ENCODE results near the gene MOSPD3.

The MOSPD3 gene

DNA sequence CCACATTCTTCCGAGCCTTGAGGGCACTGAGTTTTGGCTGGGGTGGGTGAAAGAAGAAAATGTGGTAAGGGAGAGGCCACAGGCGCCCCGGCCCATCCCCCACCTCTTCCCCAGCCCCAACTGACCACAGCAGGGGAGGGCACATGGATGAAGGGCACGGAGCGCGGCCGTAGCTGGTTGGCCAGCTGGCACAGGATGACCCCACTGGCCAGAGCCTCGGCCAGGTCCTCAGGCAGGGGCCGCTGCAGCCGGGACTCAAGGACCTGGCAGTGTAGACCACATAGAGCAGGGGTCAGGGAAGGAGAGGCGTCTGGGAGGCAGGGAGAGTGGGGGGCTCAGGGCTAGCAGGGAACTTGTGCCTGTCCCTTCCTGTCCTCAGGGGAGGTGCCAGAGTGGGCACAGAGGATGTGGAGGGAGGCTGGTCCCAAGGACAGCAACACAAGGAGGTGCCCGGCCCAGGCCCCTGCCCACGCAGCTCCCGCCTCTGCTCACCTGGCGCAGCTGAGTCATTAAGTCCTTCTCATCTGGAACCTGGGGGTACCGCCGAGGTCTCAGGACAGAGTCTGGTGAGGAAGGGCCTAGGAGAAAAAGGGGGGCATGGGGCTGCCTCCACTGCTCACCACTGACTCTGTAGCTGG is 36.5 kb upstream of the MOSPD3 start:
- no peak for DNase-seq

DNA sequence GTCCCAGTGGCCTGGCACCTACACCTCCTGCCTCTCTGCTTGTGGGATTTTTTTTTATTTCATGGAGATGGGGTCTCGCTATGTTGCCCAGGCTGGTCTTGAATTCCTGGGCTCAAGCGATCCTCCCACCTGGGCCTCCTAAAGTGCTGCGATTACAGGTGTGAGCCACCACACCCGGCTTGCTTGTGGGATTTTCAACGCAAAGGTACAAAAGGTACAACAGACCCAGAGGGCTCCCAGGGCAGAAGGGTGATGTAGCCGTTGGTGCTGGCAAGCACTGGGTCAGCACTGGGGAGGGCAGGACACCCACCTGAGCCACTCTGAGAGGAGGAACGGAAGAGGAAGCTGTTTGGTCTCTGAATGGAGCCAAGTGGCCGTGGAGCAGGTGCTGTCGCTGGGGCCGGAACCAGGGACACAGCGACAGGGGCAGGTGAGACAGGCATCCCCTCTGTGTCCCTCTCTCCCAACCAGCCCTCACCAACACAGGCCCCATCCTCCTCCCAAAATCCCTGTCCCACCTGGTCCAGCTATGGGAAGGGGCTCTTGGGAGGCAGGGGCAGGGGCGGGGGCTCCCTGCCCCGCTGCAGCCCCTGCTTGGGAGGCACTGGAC is 35.9 kb upstream of the MOSPD3 start:
- no peak for DNase-seq

DNA sequence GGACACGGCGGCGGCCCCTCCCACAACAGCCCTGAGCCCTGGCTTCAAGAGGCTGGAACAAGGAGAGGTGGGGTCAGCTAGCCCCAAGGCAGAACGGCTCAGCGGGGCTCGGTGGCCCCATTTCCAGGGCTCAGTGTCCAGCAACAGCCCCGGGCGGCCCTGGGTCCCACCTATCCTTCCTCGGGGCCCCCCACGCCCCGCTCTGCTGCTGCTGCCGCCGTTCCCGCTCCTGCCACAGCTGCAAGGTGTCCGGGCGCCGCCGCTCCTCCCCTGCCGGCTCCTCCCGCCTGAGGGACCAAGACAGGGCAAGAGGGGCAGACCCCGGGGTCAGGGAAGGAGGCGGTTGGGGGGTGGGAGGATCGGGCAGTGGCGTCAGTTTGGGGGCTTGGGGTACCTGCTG is 35.2 kb upstream of the MOSPD3 start:
- no peak for DNase-seq

DNA sequence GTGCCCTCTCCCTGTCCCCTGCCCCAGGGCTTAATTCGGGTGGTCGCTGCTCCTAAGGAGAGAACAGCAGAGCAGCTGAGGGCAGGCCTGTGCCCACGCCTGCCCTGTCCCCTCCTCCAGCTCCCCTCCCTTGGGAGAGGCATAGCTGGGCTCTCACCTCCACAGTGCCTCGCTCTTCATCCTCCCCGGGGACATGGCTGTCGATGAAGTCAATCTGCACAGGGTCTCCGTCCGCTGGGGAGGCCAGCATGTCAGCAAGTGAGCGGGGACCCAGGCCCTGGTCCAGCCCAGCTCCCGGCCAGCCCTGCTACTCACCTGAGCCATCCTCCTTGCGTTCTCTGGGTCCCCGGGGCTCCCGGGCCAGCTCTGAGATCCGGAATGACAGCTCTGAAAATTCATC is 34.8 kb upstream of the MOSPD3 start:
- DNase-seq, result no peak

DNA sequence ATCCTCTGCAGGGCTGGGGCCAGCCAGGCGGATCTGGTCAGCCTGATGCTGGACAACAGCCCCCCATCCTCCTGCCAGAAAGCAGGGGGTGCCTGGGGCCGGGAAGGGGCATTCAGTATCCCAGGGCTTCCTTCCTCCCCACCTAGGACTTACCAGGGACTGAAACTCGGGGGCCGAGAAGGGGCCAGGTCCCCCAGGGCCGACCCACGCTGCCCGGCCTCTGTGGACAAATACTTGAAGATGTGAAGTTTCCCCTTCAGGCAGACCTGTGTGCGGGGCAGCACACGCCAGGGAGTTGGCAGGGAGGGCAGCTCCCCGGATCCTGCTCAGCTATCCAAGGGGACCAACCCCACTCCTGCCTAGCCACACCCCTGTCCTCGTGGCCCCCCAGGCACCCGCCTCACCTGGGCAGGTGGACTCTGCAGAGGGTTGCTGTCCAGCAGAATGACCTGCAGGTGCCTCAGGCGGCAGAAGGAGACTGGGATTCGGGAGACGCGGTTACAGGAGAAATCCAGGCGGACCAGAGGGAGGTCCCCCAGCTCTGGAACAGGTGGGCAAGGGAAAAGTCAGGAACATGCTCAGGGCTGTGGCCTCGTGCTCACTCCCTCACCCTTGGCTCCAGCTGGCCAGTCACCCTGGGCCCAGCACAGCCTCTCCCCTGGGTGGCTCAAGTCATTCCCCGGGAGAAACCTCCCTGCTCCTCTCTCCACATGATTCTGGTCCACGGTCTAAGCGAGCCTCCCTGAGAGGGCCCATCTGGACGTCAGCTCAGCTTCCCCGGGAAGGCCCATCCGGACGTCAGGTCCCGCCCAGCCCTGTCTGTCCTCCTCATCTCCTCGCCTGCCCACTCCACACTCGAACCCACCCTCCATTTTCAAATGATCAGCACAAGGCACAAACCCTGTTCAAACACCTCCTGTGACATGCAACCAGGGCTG is 33.8 kb upstream of the MOSPD3 start:
- DNase-seq, result no peak

DNA sequence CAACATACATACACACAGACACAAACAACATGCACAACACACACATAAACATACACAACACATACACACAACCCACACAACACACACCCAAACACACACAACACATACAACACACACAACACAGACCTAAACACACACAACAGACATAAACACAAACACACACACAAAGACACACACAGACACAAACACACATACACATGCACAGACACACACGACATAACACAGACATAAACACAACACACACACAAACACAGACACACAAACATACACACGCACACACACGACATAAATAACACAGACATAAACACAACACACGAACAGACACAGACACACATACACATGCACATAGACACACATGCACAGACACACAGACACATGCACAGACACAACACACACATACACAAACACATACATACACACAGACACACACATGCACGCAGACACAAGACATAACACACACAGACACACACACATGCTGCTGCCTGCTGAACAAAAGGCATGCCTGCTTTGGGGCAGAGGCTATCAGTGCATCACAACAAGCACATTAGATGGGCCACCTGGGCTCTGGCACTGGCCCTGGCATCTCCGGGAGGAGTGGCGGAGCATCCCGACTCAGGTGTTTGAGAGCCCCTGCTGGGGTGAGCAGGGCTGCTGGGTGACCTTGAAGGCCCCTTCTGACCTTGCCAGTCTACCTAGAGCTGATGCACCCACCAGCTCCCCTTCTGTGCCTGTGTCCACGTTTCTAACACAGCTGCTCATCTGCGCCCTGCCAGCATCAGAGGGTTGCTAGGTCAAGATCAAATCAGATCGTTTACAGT is 31.7 kb upstream of the MOSPD3 start:
- no peak for DNase-seq

DNA sequence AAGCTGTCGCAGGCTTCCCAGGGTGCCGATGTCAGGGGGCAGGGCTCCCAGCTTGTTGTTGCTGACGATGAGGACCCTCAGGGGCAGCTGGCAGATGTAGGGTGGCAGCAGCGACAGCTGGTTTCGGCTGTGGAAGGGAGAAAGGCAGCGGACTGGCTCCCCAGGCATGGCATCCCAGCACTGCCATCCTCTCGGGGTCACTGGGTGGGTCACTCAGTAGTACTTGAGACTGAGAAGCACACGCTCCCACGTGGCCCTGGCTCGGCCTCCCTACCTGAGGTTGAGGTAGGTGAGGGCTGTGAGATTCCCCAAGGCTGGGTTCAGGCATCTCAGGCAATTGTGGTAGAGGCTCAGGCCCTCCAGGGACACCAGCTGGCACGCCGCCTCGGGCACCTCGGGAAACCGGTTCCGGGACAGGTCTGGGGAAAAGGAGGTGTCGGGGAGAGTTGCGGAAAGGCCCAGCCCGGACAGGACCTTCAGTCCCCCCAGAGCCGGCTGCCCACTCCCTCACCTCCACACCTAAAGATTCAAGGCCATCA is 30.2 kb upstream of the MOSPD3 start:
- DNase-seq, result no peak

DNA sequence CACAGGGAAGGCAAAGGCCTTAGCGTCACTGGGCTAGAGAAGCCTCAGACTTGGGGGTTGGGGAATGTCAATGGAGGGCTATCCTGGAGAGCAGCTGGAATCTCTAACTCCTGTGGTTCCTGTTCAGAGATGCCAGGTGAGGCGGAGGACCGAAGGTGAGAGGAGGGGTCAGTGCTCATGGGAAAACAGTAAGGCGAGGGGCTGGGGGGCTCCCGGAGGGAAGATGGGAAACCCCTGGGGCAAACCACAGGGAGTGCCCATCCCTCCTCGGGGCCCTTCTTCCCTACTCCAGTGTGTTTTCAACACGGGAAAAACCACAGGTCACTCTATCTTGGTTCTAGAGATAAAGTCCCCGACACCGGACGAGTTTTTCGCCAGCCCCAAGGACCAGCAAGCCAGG is 29.7 kb upstream of the MOSPD3 start:
- DNase-seq, result no peak

DNA sequence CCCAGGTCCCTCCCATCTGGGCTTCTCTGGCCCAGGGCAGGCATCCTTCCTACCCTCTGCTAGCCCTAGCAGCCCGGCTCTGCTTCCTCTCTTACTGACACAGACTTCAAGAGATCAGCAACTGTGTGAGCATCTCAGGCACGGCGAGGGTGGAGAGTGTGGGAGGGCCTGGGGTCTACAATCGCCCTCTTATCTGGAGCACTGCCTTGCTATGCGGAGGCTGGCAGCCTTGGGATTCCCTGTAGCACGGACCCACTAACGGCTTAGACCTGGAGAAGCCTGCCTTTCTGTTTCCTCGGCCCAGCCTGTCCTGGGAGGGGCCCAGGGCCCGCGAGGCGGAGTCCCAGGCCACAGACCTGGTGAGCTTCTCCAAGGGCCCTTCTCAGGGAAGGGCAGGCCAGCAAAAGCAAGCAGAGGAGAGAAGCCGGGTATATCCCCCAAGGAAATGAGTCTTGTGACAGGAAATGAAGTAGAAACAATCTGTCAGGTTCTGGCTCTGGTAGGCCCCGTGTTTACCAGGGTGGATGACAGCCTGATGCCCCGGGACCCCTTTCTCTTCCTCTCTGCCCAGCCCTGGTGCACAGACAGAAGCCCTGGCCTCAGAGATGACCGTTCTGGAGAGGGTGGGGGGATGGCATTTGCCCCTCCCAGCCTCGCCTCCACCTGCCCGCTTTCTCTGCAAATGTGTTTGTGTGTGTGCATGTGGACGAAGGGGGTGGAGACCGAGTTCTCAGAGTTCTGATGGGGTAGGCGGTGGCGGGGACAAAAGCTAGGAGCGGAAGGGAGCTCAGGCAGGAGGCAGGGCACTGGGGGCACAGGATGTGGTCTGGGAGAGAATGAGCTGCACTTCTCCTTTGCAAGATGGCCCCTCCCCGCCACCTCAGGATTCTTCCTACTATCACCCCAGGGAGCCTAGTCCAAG is 28.9 kb upstream of the MOSPD3 start:
- DNase-seq, result peak; percentile 62 to 67

DNA sequence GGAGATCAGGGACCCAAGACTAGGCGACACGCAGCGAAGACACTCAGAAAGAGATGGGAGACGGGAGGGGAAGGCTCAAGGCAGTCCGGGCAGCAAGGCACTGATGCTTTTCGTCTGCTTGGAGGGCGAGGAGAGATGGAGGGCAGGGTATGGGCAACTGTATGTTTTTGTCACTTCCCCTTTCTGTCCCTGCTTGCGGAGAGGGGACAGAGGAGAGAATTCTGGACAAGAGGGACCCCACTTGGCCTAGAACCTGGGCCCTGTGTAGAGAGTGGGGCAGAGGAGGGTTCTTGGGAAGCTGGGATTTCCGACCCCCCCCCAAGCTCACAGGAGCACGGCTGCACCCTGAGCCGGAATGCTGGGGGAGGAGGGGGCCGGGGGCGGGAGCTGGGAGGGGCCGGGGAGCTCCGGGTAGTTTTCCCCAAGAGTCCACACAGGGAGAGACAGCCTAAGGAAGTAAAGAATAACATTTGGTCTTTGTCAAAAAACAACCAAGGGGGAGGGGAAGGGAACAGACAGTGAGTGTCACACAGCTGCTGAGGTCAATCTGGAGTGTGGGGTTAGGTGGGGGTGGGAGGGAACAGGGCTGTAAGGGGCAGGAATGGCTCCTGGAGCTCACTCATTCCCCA is 28.2 kb upstream of the MOSPD3 start:
- DNase-seq, result no peak

DNA sequence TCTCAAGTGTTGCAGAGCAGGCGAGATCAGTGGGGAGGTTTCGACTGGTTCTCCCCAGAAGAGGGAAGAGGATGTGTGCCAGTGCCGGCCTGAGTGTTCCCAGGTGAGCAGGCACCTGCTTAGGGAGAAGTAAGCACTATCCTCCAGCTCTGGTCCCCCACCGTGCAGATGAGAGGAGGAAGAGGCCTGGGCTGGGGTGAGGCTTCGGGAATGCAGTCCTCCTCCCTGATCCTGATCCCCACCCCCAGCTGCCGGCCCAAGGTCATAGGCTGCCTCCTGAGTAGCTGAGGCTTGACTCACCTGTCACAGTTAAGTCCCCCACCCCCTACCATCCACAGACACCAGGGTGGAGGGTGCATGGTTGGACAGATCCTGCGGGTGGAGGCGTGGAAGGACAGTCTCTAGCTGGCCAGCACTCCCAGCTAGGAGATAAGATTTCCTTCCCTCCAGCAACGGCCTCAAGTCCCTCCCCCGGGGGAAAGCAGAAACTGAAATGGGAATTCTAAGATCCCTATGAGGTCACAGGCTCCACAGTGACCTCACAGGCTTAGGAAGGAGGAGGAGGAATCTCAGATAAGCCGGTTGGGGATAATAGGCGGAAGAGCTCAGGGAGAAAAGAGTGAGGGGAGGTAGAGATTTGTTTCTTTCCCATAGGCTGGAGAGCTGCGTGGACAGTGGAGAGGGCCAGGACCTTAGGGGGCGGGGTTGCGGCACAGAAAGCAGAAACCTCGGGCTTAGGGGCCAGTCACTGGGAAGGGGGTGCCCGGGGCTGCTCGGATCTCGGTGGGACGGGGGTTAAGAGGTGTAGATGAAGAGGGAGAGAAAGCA is 27.4 kb upstream of the MOSPD3 start:
- no peak for DNase-seq

DNA sequence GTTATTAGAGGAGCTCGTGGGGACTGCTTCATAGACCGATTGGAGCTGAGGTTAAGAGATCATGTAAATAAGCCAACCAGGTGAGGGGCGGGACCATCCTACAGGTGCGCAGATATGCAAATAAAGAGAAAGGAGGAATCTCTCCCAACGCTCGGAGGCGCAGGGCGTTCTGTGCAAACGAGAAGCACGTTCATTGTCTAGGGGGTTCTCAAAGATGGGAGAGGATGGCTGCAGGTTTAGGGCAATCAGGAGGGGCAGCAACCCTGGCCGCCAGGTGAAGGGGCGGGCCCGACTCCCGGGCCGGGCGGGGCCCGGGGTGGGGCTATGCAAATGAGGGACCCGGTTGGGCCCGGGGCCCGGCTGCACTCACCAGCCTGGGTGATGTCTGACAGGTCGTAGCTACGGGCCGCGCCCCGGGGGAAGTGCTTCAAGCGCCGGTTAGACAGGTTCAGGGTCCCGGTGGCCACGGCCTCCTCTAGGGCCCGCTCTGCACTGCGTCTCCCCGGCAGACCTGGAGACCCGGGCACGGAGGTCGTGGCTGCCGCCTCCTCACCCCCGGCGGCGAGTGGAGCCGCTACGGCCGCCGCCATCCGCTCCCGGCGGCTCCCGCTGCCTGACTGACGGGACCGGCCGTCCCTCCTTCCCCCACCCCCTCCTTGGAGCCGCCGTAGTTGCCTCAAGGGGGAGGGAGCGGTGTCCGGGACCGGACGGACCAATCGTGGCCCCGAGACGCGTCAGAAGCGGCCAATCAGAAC is 26.7 kb upstream of the MOSPD3 start, which contains the start of gene LRCH4:
TSS of gene LRCH4 (minus strand) at position 619 of the 755 bp plus-strand sequence. CDS start at position 590, 29 bp downstream.
- peak; percentile 61 to 65 for DNase-seq

DNA sequence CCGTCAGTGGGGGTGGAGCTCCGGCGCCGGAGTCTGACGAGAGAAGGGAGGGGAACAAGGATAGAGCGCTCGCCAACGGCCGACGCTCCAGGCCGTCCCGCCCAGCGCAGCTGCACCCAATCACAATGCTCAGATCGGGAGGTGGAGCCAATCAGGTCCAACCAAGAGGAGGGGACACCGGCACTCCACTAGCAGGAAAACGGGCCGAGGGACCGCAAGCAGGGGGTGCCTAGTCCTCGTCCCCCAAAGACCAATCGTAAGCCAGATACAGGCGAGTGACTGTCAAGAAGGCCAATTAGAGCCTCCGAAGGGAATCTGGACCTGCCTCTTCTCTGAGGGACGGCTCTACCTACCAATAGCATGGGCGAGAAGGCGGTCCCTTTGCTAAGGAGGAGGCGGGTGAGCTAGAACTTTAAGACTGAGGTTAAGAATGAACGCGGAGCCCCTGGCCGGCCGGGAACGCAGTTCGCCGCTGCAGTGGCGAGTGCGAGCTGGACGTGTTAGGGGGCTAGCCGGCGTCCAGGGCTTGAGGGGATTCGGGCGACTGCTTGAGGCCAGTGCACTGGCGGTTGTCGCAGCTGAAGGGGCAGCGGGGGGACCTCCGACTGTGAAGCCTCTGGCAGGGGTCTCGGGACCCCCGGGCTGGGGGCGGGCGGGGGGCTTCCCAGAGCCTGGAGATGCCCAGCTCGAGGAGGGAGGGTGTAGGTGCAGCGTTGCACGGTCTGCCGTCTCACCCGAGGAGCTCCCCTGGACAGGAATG is 25.9 kb upstream of the MOSPD3 start, which contains the start of gene FBXO24:
TSS of gene FBXO24 (plus strand) at position 63 of the 760 bp plus-strand sequence. CDS start at position 361, 298 bp downstream.
- DNase-seq, result peak; percentile 100

DNA sequence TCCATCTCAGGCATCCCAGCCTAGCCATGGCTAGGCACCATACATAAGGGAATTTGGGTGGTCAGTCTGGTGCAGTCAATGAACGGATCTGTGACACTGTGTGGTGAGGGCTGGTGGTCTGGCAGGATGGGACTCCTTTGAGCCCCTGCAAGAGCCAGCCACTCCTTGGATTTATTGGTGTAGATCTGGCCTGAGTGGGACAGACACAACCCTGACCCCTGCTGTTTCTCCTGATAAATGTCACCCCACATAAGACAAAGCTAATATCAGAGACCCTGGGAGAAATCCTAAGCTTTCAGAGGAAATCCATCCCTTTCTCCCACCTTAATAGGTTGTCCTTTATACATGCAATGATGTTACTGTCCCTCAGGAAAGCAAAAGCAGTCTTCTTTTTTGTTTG is 23.9 kb upstream of the MOSPD3 start:
- DNase-seq, result no peak

DNA sequence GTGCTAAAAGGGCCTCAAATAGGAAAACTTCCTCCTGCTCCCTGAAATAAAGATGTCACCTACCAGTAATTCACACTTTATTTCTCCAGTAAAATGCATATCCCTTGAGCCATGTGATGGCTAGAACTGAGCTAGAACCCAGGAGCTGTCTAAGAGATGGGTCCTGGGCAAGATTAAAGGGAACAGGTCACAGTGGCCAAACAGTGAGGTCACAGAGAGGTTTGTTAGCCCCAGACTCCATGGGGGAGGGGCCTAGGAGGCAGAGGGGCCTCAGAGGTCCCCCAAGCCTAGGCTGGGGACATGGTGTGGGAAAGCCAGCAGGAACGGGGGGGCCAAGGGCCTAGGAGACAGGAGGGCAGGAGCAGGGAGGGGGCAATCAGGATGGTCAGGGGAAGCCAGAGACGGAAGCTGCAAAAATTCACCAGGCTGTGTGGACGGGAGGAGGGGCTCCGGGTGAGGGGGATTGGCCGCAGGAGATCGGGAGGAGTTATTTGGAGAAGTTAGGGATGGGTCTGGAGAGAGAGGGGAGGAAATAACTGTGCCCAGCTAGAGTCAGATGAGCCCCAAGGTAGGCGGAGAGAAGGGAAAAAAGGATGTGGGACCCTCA is 22.9 kb upstream of the MOSPD3 start:
- DNase-seq, result no peak

DNA sequence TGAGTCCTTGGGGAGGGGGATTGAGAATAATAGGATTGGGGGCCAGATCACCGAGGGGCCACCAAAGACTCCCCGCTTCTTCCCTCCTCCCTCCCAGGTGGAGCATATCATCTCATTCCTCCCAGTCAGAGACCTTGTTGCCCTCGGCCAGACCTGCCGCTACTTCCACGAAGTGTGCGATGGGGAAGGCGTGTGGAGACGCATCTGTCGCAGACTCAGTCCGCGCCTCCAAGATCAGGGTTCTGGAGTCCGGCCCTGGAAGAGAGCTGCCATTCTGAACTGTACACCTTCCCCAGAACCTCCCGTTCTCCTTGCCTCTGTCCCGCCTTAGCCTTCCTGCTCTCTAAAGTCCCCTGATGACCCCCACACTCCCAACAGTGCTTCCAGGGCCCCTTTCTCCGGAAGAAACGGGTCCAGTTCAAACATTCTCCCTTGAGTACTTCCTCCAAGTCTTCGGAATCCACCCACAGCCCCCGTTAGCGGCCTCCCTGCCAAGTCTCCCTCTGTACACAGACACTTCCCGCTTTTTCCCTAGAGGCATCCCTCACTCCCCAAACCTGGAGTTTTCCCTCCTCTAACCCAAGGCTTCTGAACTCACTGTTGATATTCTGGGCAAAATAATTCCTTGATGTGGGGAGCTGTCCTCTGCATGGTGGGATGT is 22.1 kb upstream of the MOSPD3 start:
- no peak for DNase-seq

DNA sequence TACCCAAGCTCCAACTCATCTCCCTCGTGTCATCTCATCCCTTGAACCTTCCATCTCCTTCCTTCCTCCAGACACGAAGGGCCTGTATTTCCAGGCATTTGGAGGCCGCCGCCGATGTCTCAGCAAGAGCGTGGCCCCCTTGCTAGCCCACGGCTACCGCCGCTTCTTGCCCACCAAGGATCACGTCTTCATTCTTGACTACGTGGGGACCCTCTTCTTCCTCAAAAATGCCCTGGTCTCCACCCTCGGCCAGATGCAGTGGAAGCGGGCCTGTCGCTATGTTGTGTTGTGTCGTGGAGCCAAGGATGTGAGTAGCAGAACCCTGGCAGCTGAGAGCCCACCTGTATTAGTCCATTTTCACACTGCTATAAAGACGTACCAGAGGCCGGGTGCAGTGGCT is 20.7 kb upstream of the MOSPD3 start:
- no peak for DNase-seq

Measured in CD4-positive, alpha-beta T cell treated with Interleukin-1 beta for 1 hour (primary cell).